GM12801 (cell line): Measurements from ENCODE around the gene PPIP5K2.

Experiments
- TF ChIP-seq, protein P1 (sequence below): IDR thresholded peaks from one replicate; pipeline ENCODE4 v1.5.1; 2011; ENCODE audit warnings: control low read depth; ENCODE audit not compliant: insufficient read length; ENCODE audit errors: extremely low read depth

PPIP5K2 gene

DNA sequence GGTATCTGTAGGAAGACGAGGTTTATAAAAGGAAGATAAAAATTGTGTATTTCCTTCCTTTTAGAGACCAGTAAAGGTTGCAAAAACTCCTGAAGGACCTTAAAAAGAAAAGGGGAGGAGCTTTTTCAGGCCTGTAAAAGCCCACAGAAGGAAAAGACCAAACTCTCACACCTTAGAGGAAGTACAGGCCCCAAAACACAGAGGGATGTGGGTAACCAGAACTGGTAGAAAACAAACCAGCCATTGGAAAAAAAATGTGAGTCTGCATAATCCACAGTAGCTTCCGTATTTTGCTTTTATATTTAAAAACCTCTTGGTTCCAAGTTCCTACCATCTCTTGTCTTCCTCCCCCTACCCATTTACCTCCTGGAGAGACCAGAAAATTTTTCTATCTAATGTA is 8.6 kb upstream of the PPIP5K2 start:
- TF ChIP-seq, protein P1, sequence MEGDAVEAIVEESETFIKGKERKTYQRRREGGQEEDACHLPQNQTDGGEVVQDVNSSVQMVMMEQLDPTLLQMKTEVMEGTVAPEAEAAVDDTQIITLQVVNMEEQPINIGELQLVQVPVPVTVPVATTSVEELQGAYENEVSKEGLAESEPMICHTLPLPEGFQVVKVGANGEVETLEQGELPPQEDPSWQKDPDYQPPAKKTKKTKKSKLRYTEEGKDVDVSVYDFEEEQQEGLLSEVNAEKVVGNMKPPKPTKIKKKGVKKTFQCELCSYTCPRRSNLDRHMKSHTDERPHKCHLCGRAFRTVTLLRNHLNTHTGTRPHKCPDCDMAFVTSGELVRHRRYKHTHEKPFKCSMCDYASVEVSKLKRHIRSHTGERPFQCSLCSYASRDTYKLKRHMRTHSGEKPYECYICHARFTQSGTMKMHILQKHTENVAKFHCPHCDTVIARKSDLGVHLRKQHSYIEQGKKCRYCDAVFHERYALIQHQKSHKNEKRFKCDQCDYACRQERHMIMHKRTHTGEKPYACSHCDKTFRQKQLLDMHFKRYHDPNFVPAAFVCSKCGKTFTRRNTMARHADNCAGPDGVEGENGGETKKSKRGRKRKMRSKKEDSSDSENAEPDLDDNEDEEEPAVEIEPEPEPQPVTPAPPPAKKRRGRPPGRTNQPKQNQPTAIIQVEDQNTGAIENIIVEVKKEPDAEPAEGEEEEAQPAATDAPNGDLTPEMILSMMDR, result no peak

- TF ChIP-seq, protein P1, result no peak
Observed at GRCh38 chr5:103112910-103113309, 7.2 kb upstream of the PPIP5K2 start.

- TF ChIP-seq, protein P1, result no peak
Observed at GRCh38 chr5:103114440-103114839, 5.7 kb upstream of the PPIP5K2 start.

- TF ChIP-seq, protein P1, result no peak
Observed at GRCh38 chr5:103117471-103117991, 2.6 kb upstream of the PPIP5K2 start.

GRCh38 chr5:103119070-103119764 is 884 bp upstream of the PPIP5K2 start:
- TF ChIP-seq, protein P1, result no peak

DNA sequence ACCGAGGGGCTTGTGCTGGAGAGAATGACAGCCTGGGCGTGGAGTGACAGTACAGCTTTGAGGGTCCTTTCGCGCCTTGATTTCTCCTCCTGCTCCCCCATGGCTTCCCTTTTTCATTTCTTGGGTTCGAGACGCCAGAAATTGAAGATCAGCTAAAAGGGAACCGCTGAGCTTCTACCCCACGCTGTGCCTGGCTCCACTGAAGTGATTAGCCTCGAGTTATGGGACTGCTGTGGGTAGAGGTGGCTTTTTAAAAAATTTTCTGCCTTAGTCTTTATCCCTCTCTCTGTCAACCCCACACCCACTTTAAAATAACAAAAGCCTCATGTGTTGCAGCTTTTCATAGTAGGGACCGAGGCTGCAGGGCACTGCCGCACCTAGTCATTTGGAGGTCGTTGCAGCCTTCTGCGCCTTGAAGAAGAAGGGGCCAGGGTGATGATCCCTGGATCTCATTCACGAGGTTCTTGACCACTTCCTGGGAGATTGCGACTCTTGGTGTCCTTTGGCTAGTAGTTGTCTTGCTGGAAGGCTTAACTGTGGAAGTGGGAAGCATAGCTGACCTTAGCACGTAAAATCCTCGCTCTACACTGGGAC is 603 bp downstream of the PPIP5K2 start:
- TF ChIP-seq, protein P1, result no peak

DNA sequence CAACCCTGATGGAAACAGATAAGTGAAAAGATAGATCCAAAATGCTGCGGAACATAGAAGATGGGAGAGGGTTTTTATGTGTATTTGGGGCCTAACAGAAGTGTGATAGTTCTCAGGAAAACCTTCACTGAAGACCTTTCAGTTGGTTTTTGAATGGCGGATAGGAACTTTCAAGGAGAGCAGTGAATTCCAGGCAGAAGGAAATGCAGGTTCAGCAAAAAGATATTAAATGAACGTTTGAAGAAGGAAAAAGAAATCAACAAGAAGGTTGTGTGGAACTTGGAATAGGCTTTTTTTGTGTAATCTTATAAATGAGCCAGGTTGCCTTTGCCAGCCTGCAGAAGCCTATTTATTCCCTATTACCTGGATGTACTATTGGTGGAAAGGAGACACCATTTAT is 2.1 kb downstream of the PPIP5K2 start:
- TF ChIP-seq, protein P1, result no peak
